ENCODE measurements around the gene ADGRD1.
A peak's percentile ranks its signal among the peaks of the same experiment; 100 is the strongest.

Gene ADGRD1

DNA sequence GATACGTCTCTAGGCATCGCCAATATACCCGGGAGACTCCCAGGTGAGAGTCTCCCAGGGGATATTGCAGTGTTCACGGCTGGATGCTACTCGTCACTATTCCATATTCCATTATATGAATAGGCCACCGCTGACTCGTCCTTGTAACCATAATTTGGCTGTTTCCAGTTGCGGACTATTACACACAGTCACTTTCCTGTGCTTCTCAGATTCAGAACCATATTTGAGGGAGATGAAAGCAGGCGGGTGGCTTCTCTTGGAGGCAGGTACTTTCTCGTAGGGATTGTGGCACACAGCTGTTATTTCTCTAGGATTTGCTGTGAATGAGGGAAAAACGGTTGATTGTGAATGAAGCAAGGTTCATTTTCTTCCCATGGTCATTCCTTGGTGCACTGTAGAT lies 73.0 kb downstream of the ADGRD1 start:
- DNase-seq = no peak

DNA sequence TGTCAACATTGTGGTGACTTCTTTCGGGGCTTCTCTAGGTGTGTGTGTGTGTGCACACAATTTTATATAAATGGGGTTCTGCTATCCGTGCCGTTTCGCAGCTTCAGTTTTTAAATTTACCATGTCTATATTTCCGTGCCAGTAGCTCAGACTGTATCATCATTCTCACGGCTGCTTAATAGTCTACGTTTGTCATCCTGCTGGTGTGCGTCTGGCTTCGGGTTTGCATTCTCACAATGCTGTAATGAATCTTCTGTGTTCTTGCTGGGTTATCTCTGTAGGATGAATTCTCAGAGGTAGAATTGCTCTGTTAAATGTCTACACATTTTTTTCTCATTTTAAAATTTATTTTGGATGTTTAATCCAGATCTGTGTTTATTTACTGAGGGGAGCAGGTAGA lies 73.6 kb downstream of the ADGRD1 start:
- DNase-seq = peak; percentile 60

DNA sequence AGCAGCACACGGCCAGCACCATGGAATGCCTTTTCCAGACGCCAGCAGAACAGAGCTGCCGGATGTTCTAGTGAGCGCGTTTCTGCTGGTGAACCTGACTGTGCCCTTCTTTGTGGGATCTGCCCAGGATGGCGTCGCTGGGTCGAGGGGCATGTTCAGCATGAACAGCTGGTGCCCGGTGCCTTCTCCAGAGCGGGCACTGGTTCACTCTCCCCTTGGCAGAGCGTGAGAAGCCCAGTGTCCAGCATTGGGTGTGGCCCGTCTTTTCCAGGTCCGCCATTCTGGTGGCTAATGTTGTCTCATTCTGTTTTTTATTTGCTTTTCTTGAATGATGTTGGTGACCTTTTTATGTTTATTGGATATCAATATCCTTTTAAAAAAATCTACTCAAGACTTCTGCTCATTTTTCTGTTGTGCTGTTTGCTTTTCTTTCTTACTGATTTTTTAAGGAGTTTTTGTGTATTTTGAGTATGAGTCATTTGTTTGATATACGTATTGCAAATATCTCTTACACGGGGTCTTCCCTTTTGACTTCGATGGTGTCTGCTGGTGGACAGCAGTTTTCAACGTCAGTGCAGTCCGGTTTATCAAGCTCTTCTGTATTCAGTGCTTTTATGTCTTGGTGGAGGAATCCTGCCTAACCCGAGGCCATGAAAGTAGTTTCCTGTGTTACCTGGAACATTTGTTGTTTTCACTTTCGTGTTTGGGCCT lies 74.3 kb downstream of the ADGRD1 start:
- peak; percentile 48 for DNase-seq

- DNase-seq = peak; percentile 75
Measured at GRCh38 chr12:131028587-131029338, 75.1 kb downstream of the ADGRD1 start.

- no peak for DNase-seq
Measured at GRCh38 chr12:131030472-131031328, 77.0 kb downstream of the ADGRD1 start.

- no peak for DNase-seq
Measured at GRCh38 chr12:131032082-131032750, 78.5 kb downstream of the ADGRD1 start.

DNA sequence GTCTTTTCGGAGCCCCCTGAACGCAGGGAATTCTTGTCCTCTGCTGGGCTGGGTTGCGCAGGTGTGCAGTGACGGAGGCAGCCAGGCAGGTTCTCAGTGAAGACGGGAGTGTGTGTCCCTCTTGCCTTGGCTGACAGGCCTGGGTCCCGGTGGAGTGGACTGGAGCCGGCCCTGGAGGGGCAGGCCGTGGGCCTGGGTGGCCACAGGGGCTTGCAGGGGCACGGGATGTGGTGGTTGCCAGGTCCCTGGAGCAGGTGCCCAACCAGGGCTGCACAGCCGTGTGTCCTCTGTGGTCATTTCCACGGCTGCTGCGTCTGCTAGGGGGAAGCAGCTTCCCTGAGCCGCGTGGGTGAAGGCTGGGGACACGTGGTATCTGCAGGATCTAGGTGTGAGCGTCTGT lies 79.8 kb downstream of the ADGRD1 start:
- no peak for DNase-seq

DNA sequence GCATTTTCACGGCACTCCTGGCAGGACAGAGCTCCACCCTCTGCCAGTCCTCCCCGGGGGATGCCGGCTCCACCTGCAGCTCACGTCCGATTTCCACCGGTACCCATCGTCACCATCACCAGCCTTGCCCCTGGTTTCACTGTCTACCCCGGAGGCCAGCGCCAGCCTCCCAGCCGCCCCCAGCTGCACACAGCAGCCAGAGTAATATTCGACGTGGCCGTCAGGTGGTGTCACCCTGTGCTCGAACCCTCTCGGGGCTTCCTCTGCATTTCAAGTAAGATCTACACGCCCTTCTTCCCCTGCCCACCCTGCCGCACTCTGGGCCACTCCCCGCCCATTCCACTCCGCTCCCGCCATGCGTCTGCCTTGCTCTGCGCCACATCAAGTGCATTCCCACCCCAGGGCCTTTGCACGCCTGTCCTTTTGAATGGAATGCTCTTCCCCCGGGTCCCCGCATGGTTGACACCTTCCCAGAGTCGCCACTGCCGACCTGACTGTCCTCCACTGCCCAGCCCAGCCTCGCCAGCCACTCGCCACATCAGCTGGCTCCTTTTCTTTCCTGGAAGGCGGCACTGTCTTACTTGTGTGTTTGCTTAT lies 80.3 kb downstream of the ADGRD1 start:
- DNase-seq = no peak

GRCh38 chr12:131034631-131035244 lies 81.0 kb downstream of the ADGRD1 start:
- DNase-seq = no peak

DNA sequence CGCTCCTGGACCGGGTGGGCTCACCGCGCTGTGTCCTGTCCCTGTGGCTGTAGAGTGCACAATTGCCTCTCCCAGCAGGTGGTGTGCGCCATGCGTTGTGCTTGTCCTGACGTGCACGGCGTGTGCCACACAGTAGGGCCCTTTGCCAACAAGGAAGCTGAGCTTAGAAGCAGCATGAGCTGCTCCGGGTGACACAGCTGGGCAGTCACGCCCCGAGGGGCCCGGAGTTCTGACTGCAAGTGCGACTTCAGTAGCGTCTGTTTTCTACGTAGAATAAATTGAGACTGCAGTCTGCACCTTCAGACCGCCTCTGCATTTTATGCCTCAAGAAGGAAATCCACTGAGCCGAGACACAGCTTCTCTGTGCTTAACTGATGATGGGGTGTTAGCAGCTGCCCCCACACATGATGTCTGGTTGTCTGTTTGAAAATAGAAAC lies 81.6 kb downstream of the ADGRD1 start:
- DNase-seq = no peak

- no peak for DNase-seq
Measured at GRCh38 chr12:131038159-131038558, 84.5 kb downstream of the ADGRD1 start.

DNA sequence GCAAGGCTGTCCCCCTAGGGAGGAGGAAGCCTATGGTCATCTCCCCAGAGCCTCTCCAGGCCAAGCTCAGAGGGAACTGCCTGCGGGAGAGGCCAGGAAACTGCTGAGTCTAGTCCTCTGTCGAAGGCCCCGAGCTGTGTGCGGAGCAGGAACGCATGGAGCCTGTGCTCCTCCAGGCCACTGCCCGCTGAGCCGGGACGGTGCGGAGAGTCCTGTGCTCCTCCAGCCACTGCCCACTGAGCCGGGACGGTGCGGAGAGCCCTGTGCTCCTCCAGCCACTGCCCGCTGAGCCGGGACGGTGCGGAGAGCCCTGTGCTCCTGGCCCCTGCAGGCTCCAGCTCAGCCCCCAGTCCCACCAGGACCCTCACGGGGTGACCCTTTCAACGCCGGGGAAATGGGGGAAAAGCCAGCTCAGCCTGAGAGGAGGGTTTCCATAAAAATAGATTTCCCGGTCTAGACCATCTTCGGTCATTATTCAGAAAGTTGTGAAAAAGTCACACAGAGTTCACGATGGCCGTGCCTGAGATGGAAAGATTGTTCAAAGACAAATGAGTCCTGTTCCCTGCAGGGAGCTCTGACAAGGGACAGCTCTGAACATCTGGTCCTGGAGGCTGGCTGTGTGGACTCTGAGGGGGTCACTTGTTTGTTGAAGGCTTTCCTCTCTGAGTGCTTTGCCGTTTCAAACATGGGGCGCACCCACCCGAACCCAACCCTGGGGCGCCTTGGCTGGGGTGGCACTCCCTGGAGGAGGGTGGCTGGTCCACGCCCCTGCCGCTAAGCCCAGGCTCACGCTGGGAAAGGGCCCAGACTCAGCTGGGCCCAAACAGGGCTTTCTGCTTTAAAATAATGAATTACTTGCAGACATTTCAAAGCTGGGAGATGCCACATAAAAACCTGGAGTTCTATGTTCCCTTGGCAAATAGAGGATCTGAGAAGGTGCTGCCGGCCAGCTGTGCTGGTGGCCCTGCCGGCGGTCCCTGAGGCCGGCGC lies 85.5 kb downstream of the ADGRD1 start:
- DNase-seq = no peak

- DNase-seq = no peak
Measured at GRCh38 chr12:131040491-131040890, 86.8 kb downstream of the ADGRD1 start.

- no peak for DNase-seq
Measured at GRCh38 chr12:131041216-131041967, 87.7 kb downstream of the ADGRD1 start.

DNA sequence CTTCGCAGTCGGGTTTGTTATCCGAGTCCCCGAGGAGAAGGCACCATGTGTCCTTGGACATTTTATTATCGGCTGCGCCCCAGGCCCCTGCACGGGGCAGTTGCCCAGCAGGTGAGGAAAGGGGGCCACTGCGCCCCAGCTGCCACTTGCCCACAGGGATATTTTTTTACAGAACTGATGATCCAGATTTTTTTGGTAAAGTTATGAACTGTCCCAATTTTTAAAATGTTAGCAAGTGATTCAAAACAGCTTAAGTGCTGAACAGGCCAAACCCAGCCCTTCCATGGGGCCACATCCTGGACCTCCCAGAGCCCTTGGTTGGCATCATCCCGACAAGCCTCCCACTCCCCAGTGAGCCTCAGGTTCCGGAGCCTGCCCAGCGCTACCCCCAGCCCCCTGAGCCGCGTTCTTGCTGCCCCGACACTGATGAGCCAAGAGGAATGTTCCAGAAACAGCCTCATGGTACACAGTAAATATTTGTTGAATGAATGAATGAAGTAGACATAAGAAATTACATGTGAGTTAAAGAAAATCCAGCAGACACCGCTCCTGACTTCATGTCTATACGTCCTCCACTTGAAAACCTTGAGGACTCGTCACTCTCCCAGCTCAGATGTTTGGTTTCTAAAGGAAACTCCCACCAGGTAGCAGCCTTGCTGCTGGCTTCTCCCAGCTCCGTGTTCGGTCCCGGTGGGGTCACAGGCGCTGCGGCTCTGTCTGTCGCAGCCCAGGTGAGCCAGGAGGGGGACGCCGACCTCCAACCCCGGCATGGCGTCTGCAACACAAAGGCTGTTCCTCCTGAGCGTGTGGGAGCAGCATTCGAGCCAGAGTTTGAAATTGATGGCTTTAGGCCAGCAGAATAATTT lies 88.5 kb downstream of the ADGRD1 start:
- no peak for DNase-seq

GRCh38 chr12:131042834-131043245 lies 89.1 kb downstream of the ADGRD1 start:
- no peak for DNase-seq

DNA sequence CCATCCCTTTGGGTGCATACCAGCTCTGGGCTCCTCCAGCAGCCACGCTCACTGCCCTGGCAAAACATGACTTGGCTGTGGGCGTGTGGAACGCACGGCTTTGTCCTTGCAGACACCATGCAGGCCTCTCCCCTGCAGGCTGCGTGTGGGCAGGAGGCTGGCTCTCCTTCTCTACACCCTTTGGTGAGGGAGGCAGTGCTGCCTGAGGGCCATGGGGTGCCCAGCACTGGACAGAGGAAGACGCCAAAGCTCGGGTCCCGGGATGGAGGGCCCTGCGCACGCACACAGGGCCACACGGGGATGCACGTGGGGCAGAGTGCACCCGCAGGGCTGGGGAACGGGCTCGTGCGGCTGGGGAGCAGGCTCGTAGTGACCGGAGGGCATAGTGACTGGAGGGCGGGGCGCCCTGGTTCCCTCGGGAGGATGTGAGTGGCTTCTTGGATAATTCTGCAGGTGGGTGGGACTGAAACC lies 89.7 kb downstream of the ADGRD1 start:
- no peak for DNase-seq

DNA sequence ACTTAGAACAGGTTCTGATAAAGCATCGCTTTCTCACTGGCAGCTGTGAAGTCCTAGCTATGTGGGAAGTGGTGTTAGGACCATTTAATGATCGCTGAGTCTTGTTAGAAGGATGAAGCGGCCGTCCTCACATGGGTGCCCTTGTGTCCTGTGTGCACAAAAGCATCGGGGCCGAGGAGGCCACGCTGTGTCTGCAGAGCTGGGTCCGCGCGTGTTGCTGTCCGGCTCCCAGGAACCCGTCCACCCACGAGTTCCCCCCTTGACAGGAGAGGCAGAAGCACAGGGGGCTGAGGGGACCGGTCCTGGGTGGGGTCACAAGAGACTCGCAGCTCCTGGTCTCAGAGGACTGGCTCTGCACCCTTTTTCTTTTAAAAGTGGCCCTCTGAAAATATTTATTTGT lies 90.4 kb downstream of the ADGRD1 start:
- DNase-seq = no peak

Data from SHP77 treated with DMSO at 0.1 percent for 48 hours (cell line).